GM23338 (cell line): ENCODE data around the gene ADAMTSL4. TPM values are rescaled to one million over a fixed set of nuclear protein-coding genes. Genes with fewer than 3 reads are reported as not detected.

Experiments
- ATAC-seq: fragments of 200-7000 bp; cut with Tn5 transposase; 3 replicates; pipeline ENCODE4 v1.9.1; 2020
- DNase-seq: peaks from one replicate; pipeline ENCODE4 v3.0.0-alpha.2; 2015; ENCODE audit warnings: low spot score
- H2AFZ ChIP-seq: fragments of 200-600 bp; sonication (generic); 2 replicates; pipeline ENCODE4 v1.8.0; 2016; ENCODE audit warnings: antibody characterized with exemption, mild to moderate bottlenecking, moderate library complexity
- H3F3A ChIP-seq: fragments of 200-600 bp; sonication (generic); replicated peaks from 2 replicates; pipeline ENCODE4 v1.8.0; 2017; ENCODE audit warnings: antibody characterized with exemption, mixed run types, low read depth
- H3K27ac ChIP-seq: fragments of 200-600 bp; sonication (generic); 2 replicates; pipeline ENCODE4 v1.6.1; 2016; ENCODE audit warnings: low read depth
- H3K27me3 ChIP-seq: fragments of 200-600 bp; sonication (generic); 2 replicates; pipeline ENCODE4 v1.8.0; 2016; ENCODE audit warnings: mild to moderate bottlenecking, mixed run types, moderate library complexity; ENCODE audit not compliant: insufficient read depth
- H3K36me3 ChIP-seq: fragments of 200-600 bp; sonication (generic); 2 replicates; pipeline ENCODE4 v1.8.0; 2016; ENCODE audit warnings: mild to moderate bottlenecking; ENCODE audit not compliant: insufficient read depth
- H3K4me1 ChIP-seq: fragments of 200-600 bp; sonication (generic); 2 replicates; pipeline ENCODE4 v1.8.0; 2016; ENCODE audit warnings: mild to moderate bottlenecking, moderate library complexity; ENCODE audit not compliant: insufficient read depth
- H3K4me2 ChIP-seq: fragments of 200-600 bp; sonication (generic); 2 replicates; pipeline ENCODE4 v1.7.1; 2017; ENCODE audit warnings: mixed run types
- H3K4me3 ChIP-seq: fragments of 200-600 bp; sonication (generic); 2 replicates; pipeline ENCODE4 v1.6.1; 2016; ENCODE audit warnings: mixed run types
- H3K79me2 ChIP-seq: fragments of 200-600 bp; sonication (generic); replicated peaks from 2 replicates; pipeline ENCODE4 v1.8.0; 2017; ENCODE audit warnings: mild to moderate bottlenecking; ENCODE audit not compliant: insufficient read depth
- H3K9me2 ChIP-seq: fragments of 200-600 bp; sonication (generic); 2 replicates; pipeline ENCODE4 v1.8.0; 2017; ENCODE audit not compliant: insufficient read depth
- H4K20me1 ChIP-seq: fragments of 200-600 bp; sonication (generic); replicated peaks from 2 replicates; pipeline ENCODE4 v1.8.0; 2017; ENCODE audit warnings: mild to moderate bottlenecking; ENCODE audit not compliant: insufficient read depth
- H3K27ac Mint-ChIP-seq: 2 replicates; pipeline ENCODE4 v1.8.0; 2020; ENCODE audit warnings: inconsistent platforms, mild to moderate bottlenecking, moderate library complexity, mixed read lengths
- H3K27me3 Mint-ChIP-seq: 3 replicates; pipeline ENCODE4 v1.8.0; 2022; ENCODE audit warnings: low read depth, mild to moderate bottlenecking, moderate library complexity, mixed read lengths, inconsistent platforms; ENCODE audit not compliant: insufficient read depth, poor library complexity
- H3K36me3 Mint-ChIP-seq: 3 replicates; pipeline ENCODE4 v1.8.0; 2021; ENCODE audit warnings: low read depth, mild to moderate bottlenecking, inconsistent platforms, moderate library complexity, mixed read lengths
- H3K4me1 Mint-ChIP-seq: 3 replicates; pipeline ENCODE4 v1.8.0; 2020; ENCODE audit warnings: mild to moderate bottlenecking, inconsistent platforms, mixed read lengths
- H3K4me3 Mint-ChIP-seq: 3 replicates; pipeline ENCODE4 v1.8.0; 2021; ENCODE audit warnings: moderate library complexity, mild to moderate bottlenecking, inconsistent platforms, mixed read lengths
- H3K9me3 Mint-ChIP-seq: 3 replicates; pipeline ENCODE4 v1.8.0; 2020; ENCODE audit warnings: moderate library complexity, mild to moderate bottlenecking, inconsistent platforms, mixed read lengths
- CREB1 ChIP-seq: fragments of 250-450 bp; sonication (Bioruptor Pico); IDR thresholded peaks from 2 replicates; pipeline ENCODE4 v1.5.0; 2020; ENCODE audit warnings: low read depth, mild to moderate bottlenecking, moderate library complexity
- CTCF ChIP-seq, 2 experiments: fragments of 200-600 bp in 1 of 2; sonication (generic) in 1 of 2; conservative IDR thresholded peaks; 2 replicates each; pipeline versions ENCODE4 v1.5.1 to v1.6.1; 2016 to 2017; ENCODE audit warnings: antibody characterized with exemption in 2 of 2, low read depth in 2 of 2, mild to moderate bottlenecking in 2 of 2, moderate library complexity in 1 of 2
- EZH2 ChIP-seq: fragments of 200-600 bp; sonication (generic); IDR thresholded peaks from one replicate; pipeline ENCODE4 v1.8.0; 2017; ENCODE audit warnings: antibody characterized with exemption, mild to moderate bottlenecking, low read depth; ENCODE audit not compliant: unreplicated experiment
- EZH2phosphoT487 ChIP-seq: fragments of 200-600 bp; sonication (generic); IDR thresholded peaks from one replicate; pipeline ENCODE4 v1.8.1; 2018; ENCODE audit warnings: antibody characterized with exemption; ENCODE audit not compliant: unreplicated experiment
- JUNB ChIP-seq: IDR thresholded peaks from one replicate; pipeline ENCODE4 v1.6.1; 2016; ENCODE audit warnings: antibody characterized with exemption; ENCODE audit not compliant: unreplicated experiment
- NANOG ChIP-seq: IDR thresholded peaks from 2 replicates; pipeline ENCODE4 v1.6.1; 2016; ENCODE audit warnings: antibody characterized with exemption, borderline replicate concordance
- POLR2AphosphoS5 ChIP-seq: IDR thresholded peaks from 2 replicates; pipeline ENCODE4 v1.6.1; 2016; ENCODE audit warnings: antibody characterized with exemption, low read depth
- REST ChIP-seq: IDR thresholded peaks from one replicate; pipeline ENCODE4 v1.6.1; 2018; ENCODE audit warnings: antibody characterized with exemption; ENCODE audit not compliant: unreplicated experiment
- STAT1 ChIP-seq: IDR thresholded peaks from one replicate; pipeline ENCODE4 v1.6.1; 2016; ENCODE audit warnings: antibody characterized with exemption; ENCODE audit not compliant: unreplicated experiment
- ZNF114 ChIP-seq: fragments of 250-450 bp; sonication (Bioruptor Pico); IDR thresholded peaks from 2 replicates; pipeline ENCODE4 v1.5.0; 2020; ENCODE audit warnings: mild to moderate bottlenecking, moderate library complexity
- ZNF331 ChIP-seq: fragments of 250-450 bp; sonication (Bioruptor Pico); IDR thresholded peaks from 2 replicates; pipeline ENCODE4 v1.5.0; 2020; ENCODE audit warnings: low read depth, mild to moderate bottlenecking, moderate library complexity
- ZNF462 ChIP-seq: fragments of 250-450 bp; sonication (Bioruptor Pico); IDR thresholded peaks from 2 replicates; pipeline ENCODE4 v1.5.0; 2020; ENCODE audit warnings: mild to moderate bottlenecking, moderate library complexity
- polyA plus RNA-seq: library from polyadenylated mRNA; unstranded; fragments of >200 nt; fragmentation: Nextera tagmentation; extraction: Ambion mirVana; gene quantifications from 2 replicates; pipeline ENCODE4 v1.2.1, GENCODE V29; 2016
- total RNA-seq: library from RNA; depleted of rRNA; stranded (reverse); fragments of >200 nt; shearing (Covaris generic); gene quantifications from 2 replicates; pipeline ENCODE4 v1.2.3, GENCODE V29; 2014
- TF ChIP-seq, protein P1 (sequence below): IDR thresholded peaks from 2 replicates; pipeline ENCODE4 v1.6.1; 2016; ENCODE audit warnings: antibody characterized with exemption

Gene ADAMTSL4
- total and polyA plus RNA-seq, 2 experiments from 2014 or later: 5.3 to 5.8 TPM

DNA sequence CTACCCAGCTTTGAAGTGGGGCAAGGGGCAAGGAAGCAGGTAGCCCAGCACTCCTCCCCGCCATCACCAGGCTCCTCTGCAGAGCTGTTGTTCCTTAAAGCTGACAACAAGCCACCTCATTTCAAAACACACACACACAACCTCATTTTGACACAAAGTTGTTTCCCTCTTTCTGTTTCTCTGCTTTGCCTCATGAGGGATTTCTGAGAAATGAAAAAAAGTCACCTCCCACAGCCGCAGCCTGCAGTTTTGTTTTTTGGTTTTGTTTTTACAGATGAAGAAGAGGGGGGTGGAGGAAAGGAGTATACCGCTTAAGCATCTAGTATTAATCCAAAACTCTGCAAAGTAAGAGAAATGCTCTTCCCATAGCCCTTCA lies 18.1 kb downstream of the ADAMTSL4 start:
- H3K4me2 ChIP-seq: peak overlapping the region; percentile 59
- H3K9me2 ChIP-seq: no peaks in the 10 kb centered on the region
- DNase-seq (no peak), ATAC-seq (no peak)
- TF ChIP-seq ZNF462 (CRISPR knock-in tag): no peak
- TF ChIP-seq ZNF331 (CRISPR knock-in tag): no peak; the same call in 1 of the 2 replicates
- TF ChIP-seq CTCF (conservative IDR thresholded peaks at IDR 0.05; ENCODE audit: low read depth in 2 of 2): no peak
- no peak for TF ChIP-seq ZNF114 (CRISPR knock-in tag)
- TF ChIP-seq REST: no peak
- TF ChIP-seq STAT1: no peak
- TF ChIP-seq, protein P1, sequence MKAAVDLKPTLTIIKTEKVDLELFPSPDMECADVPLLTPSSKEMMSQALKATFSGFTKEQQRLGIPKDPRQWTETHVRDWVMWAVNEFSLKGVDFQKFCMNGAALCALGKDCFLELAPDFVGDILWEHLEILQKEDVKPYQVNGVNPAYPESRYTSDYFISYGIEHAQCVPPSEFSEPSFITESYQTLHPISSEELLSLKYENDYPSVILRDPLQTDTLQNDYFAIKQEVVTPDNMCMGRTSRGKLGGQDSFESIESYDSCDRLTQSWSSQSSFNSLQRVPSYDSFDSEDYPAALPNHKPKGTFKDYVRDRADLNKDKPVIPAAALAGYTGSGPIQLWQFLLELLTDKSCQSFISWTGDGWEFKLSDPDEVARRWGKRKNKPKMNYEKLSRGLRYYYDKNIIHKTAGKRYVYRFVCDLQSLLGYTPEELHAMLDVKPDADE: no peak
- no peak for TF ChIP-seq EZH2phosphoT487
- no peak for TF ChIP-seq NANOG
- TF ChIP-seq CREB1: no peak
- no peak for TF ChIP-seq POLR2AphosphoS5
- TF ChIP-seq EZH2: no peak
- TF ChIP-seq JUNB: no peak
- Mint-ChIP-seq H3K36me3 (peaks cover 29% of the 10 kb centered on the region), H3K27me3 (peaks cover 57% of the 10 kb centered on the region), H3K9me3 (no peaks in the 10 kb centered on the region), H3K27ac (peak overlapping the region; percentile 97), H3K4me1 (peaks cover 67% of the 10 kb centered on the region), H3K4me3 (peak overlapping the region; percentile 61)
- peaks cover 29% of the 10 kb centered on the region for H3F3A ChIP-seq
- 0 out of 2 replicates have a peak, but pooled peaks cover under 1% of the 10 kb centered on the region for H4K20me1 ChIP-seq
- peaks cover 47% of the 10 kb centered on the region for H3K4me1 ChIP-seq
- no peaks in the 10 kb centered on the region for H3K27me3 ChIP-seq
- H3K27ac ChIP-seq: peak overlapping the region; percentile 99
- peaks cover 52% of the 10 kb centered on the region for H3K79me2 ChIP-seq
- H3K4me3 ChIP-seq: peak overlapping the region; percentile 35
- H2AFZ ChIP-seq: no peak overlapping the region
- H3K36me3 ChIP-seq: no peaks in the 10 kb centered on the region
